Hematopoietic multipotent progenitor cell treated with erythropoietin and hydrocortisone succinate and interleukin-3 and kit ligand, for 8 days (in vitro differentiated cells): ENCODE measurements around the gene BEND3.
"Not testable (repeated sequence)": the region's sequence is repeated elsewhere in the genome, so short reads cannot be mapped to it uniquely, and the experiment has no call there.

Experiments used
- DNase-seq: peaks from one replicate; pipeline ENCODE4 v3.0.0-alpha.2; 2015

The BEND3 gene

GRCh38 chr6:107120404-107120803 is 5.1 kb upstream of the BEND3 start:
- no peak for DNase-seq

DNA sequence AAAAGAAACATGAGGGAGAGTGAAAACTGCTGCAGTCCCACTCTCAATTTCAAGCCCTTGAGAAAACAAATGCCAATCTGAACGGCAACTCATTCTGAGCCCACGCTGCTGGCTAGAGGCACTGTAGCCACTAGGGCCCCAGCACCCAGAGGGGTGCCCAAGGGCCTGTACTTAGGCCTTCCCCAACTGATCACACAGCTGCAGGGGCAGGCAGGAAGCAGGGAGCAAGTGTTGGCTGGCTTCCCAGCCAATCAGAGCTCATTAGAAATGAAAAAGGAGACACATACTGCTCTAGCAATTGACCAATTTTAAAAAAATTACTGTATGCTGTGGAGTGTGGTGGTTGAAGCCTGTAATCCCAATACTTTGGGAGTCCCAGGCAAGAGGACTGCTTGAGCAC is 3.7 kb upstream of the BEND3 start:
- peak; percentile 45 for DNase-seq

DNA sequence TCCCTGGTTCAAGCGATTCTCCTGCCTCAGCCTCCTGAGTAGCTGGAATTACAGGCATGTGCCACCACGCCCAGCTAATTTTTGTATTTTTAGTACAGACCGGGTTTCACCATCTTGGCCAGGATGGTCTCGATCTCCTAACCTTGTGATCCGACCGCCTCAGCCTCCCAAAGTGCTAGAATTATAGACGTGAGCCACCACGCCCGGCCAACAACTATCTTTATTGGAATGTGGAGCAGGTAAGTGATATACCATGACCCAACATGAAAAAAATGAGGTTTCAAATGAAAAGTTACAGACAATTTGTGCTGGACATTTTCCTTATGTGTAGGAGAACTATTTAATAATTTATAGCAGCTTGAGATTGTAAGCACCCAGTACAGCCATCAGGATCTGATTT is 3.2 kb upstream of the BEND3 start:
- not testable (repeated sequence) for DNase-seq

GRCh38 chr6:107116931-107117330 is 1.6 kb upstream of the BEND3 start:
- DNase-seq = no peak

DNA sequence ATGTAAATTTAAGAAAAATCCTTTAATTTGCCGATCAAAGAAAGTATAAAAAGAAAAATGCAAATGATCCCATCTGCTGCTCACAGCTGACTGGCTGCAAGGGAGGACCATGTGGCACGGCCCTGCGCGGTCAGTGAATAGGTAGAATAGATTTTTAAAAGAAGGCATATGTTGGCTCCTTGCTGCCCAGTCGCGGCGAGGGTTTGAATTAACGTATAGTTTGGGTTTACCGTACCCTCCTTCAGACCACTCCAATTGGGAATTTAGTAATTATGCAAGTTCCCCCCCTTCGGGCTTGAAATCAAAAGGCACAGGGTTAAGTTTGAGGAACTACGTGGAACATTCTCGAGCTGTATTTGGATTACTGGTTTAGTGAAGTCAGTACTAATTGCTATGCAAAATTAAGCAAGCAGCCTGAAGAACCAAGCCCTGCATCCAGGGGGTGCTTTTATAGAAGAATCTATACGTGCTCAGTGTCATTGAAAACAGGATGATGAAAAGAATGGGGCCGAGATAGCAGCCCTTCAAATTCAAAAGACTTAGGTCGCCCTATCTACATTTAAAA is 1.1 kb upstream of the BEND3 start:
- DNase-seq = peak; percentile 71

DNA sequence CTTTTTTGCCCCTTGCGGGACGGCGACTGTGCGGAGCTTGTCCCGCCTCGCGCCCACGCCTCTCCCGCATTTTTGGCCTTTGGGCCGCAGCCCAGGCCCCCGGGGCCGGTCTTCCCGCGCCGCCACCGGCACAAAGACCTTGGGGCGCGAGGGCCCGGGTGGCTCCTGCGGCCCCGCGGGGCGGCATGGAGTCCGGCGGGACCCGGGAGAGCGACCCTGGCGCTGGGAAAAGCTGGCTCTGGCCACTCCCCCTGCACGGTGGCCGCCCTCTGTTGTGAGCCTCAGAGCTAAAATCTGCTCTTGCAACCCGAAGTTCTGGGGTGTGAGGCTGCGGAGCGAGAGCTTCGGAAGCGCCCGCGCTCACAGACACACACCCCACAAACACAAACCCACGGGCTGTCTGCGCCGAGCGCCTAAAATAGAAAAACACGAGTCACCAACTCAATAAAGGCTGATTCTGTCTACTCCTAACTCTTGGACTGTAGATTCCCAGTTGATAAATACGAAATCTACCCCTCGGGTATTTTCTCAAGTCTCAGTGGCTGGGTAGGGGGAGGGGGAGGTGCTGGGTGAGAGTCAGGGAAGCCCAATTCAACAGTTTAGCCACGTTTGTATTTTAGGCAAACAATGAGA is 496 bp upstream of the BEND3 start:
- DNase-seq = peak; percentile 57

DNA sequence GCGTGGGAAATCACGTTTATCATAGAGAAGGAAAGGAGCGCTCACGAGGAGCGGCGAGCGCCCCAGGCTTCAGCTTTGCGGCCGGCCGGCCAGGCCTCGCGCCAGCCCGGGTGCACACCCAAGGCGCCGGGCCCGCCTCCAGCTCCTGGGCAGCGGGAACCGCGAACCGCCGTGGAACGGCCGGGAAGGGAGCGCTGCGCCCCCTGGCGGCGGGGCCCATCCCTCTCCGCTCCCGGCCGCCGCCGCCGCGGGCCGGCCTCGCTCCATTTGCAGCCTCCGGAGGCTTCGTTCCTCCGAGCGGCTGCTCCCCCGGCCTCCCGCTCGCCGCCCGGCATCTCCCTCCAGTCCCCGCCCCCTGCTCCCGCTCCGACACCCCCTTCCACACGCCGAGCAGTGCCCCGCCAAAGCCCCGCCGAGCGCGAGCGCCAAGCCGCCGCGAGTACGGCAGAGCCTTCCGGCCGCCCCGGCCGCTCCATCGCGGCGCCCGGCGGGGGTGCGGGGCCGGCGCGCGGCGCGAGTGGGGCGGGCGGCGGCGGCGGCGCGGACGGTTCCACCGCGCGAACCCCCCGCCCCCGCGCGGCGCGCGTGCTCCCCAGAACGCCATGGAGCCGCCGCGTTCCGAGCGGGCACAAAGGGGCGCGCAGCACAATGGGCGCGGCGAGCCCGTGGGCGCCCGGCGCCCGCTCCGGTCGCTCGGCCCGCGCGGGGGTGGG is 946 bp downstream of the BEND3 start:
- peak; percentile 86 for DNase-seq

DNA sequence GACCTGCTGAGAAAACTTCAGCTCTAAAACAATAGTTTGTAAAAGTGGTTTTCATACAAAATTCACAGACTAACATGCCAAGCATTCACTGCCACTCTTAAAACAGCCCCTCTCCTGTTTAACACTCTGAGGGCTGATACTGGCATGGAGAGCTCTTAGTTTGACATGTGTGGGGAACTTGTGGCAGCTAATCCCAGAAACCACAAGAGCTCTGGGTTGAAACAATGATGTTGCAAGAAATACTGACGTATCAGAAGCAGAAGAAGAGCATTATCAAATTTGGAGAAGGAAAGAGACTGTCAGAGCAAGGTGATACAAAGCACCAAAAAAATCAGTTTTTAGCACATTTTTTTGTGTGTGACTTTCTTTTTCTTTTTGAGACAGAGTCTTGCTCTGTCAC is 5.1 kb downstream of the BEND3 start:
- DNase-seq = peak; percentile 54

DNA sequence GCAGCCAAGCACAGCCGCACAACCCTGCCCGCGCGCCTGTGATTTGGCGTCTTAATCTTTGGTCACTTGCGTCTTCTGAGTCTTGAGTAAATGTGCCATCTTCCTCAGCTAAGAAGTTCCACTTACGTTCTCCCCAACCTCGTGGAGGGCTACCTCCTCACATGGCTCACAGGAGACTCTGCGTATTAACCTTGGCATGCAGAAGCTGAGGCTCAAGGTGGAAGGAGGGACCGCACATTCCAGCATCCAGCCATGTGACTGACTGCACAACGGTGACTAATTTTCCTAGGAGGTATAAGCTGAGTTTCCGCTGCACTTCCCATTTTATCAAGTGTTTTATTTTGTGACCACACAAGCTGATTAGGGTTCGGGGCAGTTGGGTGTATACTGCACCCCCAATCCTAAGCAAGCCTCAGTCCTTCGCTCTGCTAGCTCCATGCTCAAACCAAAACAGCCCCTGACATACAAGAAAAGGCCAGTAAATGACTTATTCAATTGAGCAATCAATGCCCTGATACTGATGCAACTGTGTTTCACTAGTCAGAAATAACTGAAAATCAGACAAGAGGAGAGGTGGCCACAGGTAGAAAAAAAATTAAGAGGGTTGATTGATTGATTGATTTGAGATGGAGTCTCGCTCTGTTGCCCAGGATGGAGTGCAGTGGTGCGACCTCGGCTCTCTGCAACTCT is 7.0 kb downstream of the BEND3 start:
- DNase-seq = no peak

- DNase-seq = no peak
Measured at GRCh38 chr6:107107791-107108190, 7.5 kb downstream of the BEND3 start.

- DNase-seq = no peak
Measured at GRCh38 chr6:107106165-107106564, 9.2 kb downstream of the BEND3 start.

- no peak for DNase-seq
Measured at GRCh38 chr6:107105511-107106116, 9.7 kb downstream of the BEND3 start.

DNA sequence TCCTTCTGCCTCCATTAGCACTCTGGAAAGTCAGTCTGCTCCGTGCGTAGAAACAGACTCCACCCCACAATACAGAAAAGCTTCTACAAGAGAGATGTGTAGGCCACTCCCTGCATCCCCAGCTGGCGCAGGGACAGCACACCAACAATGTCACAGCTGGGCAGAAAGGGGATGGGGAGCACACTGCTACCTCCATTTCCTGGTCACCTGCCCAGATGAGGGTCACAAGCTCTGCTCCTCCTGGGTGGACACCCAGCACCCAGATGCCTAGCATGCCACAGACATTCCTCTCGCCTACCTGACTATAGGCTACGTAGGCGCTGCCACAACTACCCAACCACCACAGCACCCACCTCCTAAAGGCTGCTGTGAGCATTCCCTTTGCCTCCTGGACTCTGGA is 12.2 kb downstream of the BEND3 start:
- DNase-seq = no peak

- no peak for DNase-seq
Measured at GRCh38 chr6:107102414-107102805, 12.9 kb downstream of the BEND3 start.

DNA sequence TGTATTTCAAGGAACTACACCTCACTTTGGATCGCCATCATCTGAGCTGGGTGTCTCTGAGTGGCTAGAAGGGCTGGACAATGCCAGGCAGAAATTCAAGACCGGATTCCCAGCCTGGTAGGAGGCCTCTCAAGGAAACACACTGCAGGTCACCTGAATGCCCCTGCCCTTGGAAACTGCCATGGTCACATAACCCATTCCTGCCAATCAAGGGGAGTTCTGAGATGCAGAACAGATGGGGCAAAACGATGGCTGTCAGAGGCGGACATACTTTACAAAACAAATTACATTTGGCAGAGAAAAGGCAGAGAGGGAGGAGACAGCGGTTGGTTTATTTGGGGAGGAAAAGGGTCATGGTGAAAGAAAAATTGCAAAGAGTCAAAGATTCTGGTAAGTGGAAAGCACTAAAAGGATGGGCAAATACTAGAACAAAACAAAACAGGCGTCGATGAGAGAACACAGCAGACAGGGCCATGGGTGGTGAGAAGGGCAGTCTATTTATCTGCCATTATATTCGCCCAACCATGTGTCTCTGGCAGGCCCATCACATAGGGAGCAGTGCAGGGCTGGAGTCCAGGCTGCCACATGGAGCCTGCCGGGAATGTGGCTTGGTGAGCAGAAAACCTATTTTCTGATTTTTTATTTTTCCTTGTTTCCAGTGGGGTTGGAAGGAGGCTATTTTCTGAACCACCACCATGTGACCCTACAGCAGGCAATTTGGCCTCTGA is 13.5 kb downstream of the BEND3 start:
- no peak for DNase-seq

GRCh38 chr6:107101211-107101610 is 14.1 kb downstream of the BEND3 start:
- DNase-seq = no peak

- no peak for DNase-seq
Measured at GRCh38 chr6:107098436-107099307, 16.6 kb downstream of the BEND3 start.

- DNase-seq = not testable (repeated sequence)
Measured at GRCh38 chr6:107084459-107084858, 30.9 kb downstream of the BEND3 start.

GRCh38 chr6:107083921-107084320 is 31.4 kb downstream of the BEND3 start:
- no peak for DNase-seq

DNA sequence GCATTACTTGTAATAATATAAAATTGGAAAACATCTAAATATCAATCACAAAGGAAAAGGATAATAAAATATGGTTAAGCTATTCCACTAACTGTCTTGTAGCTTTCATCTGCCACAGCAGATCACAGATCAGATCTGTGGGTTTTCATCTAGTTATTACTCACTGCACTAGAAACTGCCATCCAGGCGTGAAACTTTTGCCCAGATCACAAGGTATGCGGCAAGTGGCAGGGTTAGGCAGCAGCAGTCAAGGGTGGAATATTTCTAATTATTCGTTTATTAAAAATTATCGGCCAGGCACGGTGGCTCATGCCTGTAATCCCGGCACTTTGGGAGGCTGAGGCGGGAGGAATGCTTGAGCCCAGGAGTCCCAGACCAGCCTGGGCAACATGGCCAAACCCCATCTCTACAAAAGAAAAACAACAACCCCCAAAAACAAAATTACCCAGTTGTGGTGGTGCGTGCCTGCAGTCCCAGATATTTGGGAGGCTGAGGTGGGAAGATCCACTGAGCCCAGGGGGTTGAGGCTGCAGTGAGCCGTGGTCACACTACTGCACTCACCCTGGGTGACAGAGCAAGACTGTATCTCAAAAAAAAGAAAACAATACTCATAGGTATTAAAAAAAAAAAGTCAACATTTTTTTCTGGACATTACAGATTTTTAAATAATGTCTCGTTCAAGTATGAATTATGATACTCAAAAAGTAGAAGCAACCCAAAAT is 32.1 kb downstream of the BEND3 start:
- DNase-seq = peak; percentile 13

GRCh38 chr6:107082045-107082444 is 33.3 kb downstream of the BEND3 start:
- no peak for DNase-seq
